MM.1S (cell line): ENCODE results near the gene PPP1R3G.

Experiments
- EZH2 ChIP-seq: fragments of 300-600 bp; sonication (generic); optimal IDR thresholded peaks from 2 replicates; pipeline ENCODE3; 2017; ENCODE audit warnings: low read depth, mild to moderate bottlenecking, antibody characterized with exemption, low read length, mixed read lengths
- EZH2phosphoT487 ChIP-seq: fragments of 300-600 bp; sonication (generic); IDR thresholded peaks from 2 replicates; pipeline ENCODE4 v1.6.1; 2018; ENCODE audit warnings: antibody characterized with exemption, low read length
- TF ChIP-seq, protein P1 (sequence below): fragments of 300-600 bp; sonication (generic); IDR thresholded peaks from 2 replicates; pipeline ENCODE4 v1.5.1; 2016; ENCODE audit warnings: antibody characterized with exemption, low read length, mixed read lengths

DNA sequence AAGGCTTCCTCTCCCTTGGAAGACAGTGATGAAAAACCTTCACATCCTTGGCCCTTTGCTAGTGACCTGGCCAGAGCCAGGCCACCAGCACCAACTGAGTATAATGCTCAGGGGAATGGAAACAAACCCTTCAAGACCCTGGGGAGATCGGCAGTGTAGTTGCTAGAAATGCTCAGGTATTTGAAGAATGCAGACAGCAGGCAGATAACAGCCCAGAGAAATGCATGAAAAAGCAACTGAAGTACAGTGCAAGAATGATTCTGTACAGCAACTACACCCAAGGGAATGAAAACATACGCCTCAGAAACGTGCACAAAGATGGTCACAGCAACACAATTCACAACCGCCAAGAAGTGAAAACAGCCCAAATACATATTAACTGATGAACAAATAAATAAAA is 41.1 kb downstream of the PPP1R3G start:
- TF ChIP-seq, protein P1, sequence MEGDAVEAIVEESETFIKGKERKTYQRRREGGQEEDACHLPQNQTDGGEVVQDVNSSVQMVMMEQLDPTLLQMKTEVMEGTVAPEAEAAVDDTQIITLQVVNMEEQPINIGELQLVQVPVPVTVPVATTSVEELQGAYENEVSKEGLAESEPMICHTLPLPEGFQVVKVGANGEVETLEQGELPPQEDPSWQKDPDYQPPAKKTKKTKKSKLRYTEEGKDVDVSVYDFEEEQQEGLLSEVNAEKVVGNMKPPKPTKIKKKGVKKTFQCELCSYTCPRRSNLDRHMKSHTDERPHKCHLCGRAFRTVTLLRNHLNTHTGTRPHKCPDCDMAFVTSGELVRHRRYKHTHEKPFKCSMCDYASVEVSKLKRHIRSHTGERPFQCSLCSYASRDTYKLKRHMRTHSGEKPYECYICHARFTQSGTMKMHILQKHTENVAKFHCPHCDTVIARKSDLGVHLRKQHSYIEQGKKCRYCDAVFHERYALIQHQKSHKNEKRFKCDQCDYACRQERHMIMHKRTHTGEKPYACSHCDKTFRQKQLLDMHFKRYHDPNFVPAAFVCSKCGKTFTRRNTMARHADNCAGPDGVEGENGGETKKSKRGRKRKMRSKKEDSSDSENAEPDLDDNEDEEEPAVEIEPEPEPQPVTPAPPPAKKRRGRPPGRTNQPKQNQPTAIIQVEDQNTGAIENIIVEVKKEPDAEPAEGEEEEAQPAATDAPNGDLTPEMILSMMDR, result no peak
- TF ChIP-seq EZH2 (no peak), EZH2phosphoT487 (no peak)
